Glutamatergic neuron (in vitro differentiated cells): ENCODE results near the gene TXLNA. TPM values are rescaled to one million over a fixed set of nuclear protein-coding genes. Genes with fewer than 3 reads are reported as not detected.

Source experiments
- DNase-seq: peaks from one replicate; pipeline ENCODE4 v3.0.0; 2022
- H3K27ac Mint-ChIP-seq: one replicate; pipeline ENCODE4 v1.8.0; 2020; ENCODE audit warnings: mild to moderate bottlenecking, mixed read lengths, inconsistent platforms; ENCODE audit not compliant: unreplicated experiment
- H3K27me3 Mint-ChIP-seq: one replicate; pipeline ENCODE4 v1.8.0; 2020; ENCODE audit warnings: mild to moderate bottlenecking, moderate library complexity, mixed read lengths, inconsistent platforms; ENCODE audit not compliant: unreplicated experiment
- H3K36me3 Mint-ChIP-seq: one replicate; pipeline ENCODE4 v1.8.0; 2020; ENCODE audit warnings: mild to moderate bottlenecking, mixed read lengths, inconsistent platforms; ENCODE audit not compliant: unreplicated experiment
- H3K4me1 Mint-ChIP-seq: one replicate; pipeline ENCODE4 v1.8.0; 2020; ENCODE audit warnings: mild to moderate bottlenecking, low read depth, mixed read lengths, inconsistent platforms; ENCODE audit not compliant: unreplicated experiment
- H3K4me3 Mint-ChIP-seq: one replicate; pipeline ENCODE4 v1.8.0; 2020; ENCODE audit warnings: mild to moderate bottlenecking, mixed read lengths, inconsistent platforms; ENCODE audit not compliant: unreplicated experiment
- H3K9me3 Mint-ChIP-seq: one replicate; pipeline ENCODE4 v1.8.0; 2020; ENCODE audit warnings: mild to moderate bottlenecking, moderate library complexity, mixed read lengths, inconsistent platforms; ENCODE audit not compliant: unreplicated experiment
- total RNA-seq: library from RNA; stranded (reverse); fragmentation: NEBNext Ultra II Directional; extraction: Animal tissue kit (Norgen Biotek cat#: 25700); gene quantifications from one replicate; pipeline ENCODE4 v1.2.1, GENCODE V29; 2021; ENCODE audit not compliant: unreplicated experiment
- TF ChIP-seq, protein P1 (sequence below): fragments of 200-600 bp; sonication (generic); IDR thresholded peaks from one replicate; pipeline ENCODE4 v1.5.0; 2021; ENCODE audit not compliant: partially characterized antibody, unreplicated experiment

Gene TXLNA
- total RNA-seq, 1 donor from 2014 or later, result 48.6 TPM

DNA sequence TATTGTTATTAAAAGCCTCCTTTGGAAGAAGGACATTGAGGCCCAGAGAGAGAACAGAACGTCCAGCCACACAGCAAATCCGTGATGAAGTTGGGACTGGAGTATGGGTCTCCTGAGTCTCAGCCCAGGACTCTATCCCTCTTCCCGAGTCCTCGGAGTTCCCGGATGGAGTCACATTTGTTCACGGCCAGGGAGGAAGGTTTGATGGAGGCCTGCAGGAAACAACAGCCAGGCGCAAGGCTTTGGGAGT lies 357 bp upstream of the TXLNA start:
- H3K9me3 Mint-ChIP-seq, result peaks cover 8% of the 10 kb centered on the region
- peak overlapping the region; percentile 95 for H3K27ac Mint-ChIP-seq

DNA sequence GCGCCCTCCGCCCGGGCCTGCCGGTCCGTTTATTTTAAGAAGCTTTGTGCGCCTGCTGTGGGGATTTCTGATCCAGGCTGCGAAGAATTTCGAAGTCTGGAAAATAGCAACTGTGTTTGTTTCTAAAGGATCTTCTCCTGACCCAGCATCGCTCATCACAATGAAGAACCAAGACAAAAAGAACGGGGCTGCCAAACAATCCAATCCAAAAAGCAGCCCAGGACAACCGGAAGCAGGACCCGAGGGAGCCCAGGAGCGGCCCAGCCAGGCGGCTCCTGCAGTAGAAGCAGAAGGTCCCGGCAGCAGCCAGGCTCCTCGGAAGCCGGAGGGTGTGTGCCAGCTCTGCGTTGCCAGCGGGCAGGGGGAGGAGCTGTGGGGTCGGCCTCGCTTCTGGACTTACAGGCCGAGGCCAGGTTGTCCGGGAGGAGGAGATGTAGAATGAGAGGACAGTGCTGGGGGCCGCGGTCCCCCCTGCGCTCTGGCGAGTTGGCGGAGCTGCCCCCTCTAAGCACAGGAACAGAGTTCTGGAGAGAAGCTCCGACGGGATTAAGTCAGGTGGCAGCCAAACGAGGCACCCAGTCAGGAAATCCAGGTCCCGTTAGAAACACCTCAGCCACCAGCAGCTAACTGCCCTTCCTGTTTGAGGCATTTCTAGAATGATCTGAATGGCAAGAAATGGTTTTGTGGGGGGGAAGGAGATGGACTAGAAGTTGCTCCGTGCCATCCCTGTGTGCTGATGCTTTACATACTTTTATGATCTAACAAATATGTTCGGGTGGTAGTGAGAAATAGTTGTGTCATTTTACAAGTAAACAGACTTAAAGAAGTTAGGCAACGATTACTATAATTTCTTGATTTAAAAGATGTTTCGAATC lies 948 bp downstream of the TXLNA start:
- H3K4me1 Mint-ChIP-seq, result peaks cover 11% of the 10 kb centered on the region
- peak overlapping the region; percentile 92 for H3K4me3 Mint-ChIP-seq
- peaks cover 8% of the 10 kb centered on the region for H3K9me3 Mint-ChIP-seq
- TF ChIP-seq, protein P1, sequence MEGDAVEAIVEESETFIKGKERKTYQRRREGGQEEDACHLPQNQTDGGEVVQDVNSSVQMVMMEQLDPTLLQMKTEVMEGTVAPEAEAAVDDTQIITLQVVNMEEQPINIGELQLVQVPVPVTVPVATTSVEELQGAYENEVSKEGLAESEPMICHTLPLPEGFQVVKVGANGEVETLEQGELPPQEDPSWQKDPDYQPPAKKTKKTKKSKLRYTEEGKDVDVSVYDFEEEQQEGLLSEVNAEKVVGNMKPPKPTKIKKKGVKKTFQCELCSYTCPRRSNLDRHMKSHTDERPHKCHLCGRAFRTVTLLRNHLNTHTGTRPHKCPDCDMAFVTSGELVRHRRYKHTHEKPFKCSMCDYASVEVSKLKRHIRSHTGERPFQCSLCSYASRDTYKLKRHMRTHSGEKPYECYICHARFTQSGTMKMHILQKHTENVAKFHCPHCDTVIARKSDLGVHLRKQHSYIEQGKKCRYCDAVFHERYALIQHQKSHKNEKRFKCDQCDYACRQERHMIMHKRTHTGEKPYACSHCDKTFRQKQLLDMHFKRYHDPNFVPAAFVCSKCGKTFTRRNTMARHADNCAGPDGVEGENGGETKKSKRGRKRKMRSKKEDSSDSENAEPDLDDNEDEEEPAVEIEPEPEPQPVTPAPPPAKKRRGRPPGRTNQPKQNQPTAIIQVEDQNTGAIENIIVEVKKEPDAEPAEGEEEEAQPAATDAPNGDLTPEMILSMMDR, result no peak
- H3K27ac Mint-ChIP-seq, result peak overlapping the region; percentile 92
- peak; percentile 74 for DNase-seq
- peaks cover 5% of the 10 kb centered on the region for H3K27me3 Mint-ChIP-seq
- H3K36me3 Mint-ChIP-seq, result no peaks in the 10 kb centered on the region

More for the DNA sequence above, 357 bp upstream of the TXLNA start:
- peak overlapping the region; percentile 87 for H3K4me3 Mint-ChIP-seq
- DNase-seq, result peak; percentile 29
- no peaks in the 10 kb centered on the region for H3K36me3 Mint-ChIP-seq
- peaks cover 5% of the 10 kb centered on the region for H3K27me3 Mint-ChIP-seq
- H3K4me1 Mint-ChIP-seq, result peaks cover 11% of the 10 kb centered on the region
- TF ChIP-seq, protein P1, result no peak

DNA sequence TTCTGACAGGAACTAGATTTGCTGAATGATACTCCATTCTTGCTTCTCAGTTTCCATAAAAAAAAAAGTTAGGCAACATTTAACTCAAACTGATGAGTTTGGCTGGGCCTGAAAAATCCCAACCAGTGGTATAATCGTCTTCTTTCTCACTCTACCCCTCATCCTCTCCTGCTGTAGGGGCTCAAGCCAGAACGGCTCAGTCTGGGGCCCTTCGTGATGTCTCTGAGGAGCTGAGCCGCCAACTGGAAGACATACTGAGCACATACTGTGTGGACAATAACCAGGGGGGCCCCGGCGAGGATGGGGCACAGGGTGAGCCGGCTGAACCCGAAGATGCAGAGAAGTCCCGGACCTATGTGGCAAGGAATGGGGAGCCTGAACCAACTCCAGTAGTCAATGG lies 1.6 kb downstream of the TXLNA start:
- peaks cover 5% of the 10 kb centered on the region for H3K27me3 Mint-ChIP-seq
- H3K36me3 Mint-ChIP-seq, result no peaks in the 10 kb centered on the region
- H3K9me3 Mint-ChIP-seq, result peaks cover 8% of the 10 kb centered on the region
- DNase-seq, result no peak
- peaks cover 11% of the 10 kb centered on the region for H3K4me1 Mint-ChIP-seq
- peak overlapping the region; percentile 92 for H3K4me3 Mint-ChIP-seq
- TF ChIP-seq, protein P1, result no peak
- H3K27ac Mint-ChIP-seq, result peak overlapping the region; percentile 68

DNA sequence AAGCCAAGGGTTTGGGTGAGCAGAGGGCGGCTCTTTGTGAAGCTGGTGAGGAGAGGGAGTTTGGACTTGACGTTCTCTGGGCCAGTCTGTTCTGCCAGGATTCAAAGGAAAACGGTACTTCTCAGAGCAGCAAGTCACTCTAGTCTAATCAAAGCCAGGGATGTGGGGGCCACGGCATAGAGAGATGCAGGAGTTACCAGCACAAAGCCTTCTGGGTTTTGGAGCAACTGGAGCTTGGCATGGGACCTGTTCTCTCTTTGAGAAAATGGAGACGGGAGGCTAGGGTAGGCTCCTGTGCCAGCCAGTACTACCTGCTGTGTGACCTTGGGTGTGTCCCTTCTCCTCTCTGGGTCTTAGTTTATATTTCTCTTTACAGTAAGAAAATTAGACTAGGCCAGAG lies 2.1 kb downstream of the TXLNA start:
- H3K4me3 Mint-ChIP-seq, result peak overlapping the region; percentile 92
- H3K36me3 Mint-ChIP-seq, result no peaks in the 10 kb centered on the region
- TF ChIP-seq, protein P1, result no peak
- DNase-seq, result no peak
- peaks cover 14% of the 10 kb centered on the region for H3K4me1 Mint-ChIP-seq
- peaks cover 5% of the 10 kb centered on the region for H3K27me3 Mint-ChIP-seq
- H3K27ac Mint-ChIP-seq, result peak overlapping the region; percentile 68
- H3K9me3 Mint-ChIP-seq, result peaks cover 8% of the 10 kb centered on the region

DNA sequence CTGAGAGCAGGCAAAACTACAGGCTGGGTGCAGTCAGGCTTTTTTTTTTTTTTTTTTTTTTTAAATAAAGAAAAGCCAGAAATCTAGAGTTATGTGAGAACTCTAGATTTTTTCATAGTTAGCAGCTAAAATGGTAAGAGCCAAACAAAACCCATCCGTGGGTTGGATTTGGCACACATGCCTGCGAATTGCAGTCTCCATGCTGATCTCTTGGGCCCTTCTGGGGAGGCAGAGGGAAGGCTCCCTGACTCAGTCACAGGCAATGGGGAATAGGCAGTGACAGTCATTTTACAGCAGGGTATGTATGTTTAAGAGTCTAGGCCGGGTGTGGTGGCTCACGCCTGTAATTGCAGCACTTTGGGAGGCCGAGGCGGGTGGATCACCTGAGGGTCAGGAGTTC lies 2.6 kb downstream of the TXLNA start:
- Mint-ChIP-seq H3K36me3 (no peaks in the 10 kb centered on the region), H3K4me1 (peaks cover 14% of the 10 kb centered on the region), H3K9me3 (peaks cover 8% of the 10 kb centered on the region), H3K4me3 (no peak overlapping the region), H3K27ac (no peak overlapping the region), H3K27me3 (peaks cover 5% of the 10 kb centered on the region)
- TF ChIP-seq, protein P1, result no peak
- DNase-seq, result no peak
